ENCODE data around the gene ECM1.

ECM1 gene

DNA sequence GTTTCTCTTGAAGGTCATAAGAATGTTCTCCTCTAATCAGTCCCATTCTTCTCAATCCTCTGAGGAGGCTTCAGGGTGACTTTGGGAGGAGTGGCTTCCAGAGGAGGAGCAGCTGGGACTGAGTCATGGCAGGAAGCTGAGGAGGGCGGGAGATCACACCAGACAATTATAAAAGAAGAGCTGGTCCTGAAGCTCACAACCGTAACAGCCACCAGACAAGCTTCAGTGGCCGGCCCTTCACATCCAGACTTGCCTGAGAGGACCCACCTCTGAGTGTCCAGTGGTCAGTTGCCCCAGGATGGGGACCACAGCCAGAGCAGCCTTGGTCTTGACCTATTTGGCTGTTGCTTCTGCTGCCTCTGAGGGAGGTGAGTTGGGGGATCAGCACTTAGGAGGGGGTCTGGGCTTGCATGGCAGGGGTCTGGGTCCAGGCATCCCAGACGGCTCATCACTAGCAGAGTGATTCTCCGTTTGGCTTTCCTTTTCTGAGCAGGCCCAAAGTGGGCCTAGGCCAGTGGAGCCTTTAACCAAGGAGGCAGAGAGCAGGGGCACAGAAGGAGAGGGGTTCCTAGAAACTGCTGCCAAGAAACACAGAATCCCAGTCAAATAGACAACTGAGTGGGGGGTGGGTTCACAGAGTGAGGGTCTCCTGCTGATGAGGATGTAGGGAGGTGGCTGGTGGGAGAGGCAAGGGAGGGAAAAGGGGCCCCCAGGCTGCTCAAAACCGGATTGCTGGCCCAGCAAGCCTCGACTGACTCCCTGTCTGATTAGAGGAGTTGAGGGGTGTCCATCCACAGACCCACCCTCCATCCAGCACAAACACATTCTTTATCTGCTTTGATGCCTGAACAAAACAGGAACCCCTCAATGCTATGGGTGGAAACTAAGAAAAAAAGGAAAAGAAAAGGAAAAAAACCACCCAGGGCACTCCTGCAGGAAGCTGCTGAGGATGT is at the start of gene ECM1:
TSS of gene ECM1 (plus strand) at position 198 of the 953 bp plus-strand sequence. CDS start at position 299, 101 bp downstream.
- DNase-seq, result no peak

DNA sequence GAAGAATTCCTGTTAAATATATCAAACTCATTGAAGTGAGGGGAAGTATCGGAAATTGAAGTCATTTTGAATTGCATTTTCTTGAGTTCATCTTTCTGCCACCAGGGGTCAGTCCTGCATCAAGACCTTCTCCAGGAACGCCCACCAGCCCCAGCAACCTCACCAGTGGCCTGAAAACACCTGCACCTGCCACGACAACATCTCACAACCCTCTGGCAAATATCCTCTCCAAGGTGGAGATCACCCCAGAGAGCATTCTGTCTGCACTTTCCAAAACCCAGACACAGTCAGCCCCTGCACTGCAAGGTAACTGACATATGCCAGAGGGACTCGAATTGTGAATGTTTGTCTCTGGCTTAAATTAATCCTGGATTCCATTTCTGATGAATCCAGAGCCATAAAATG is 43.5 kb upstream of the ECM1 start:
- DNase-seq, result peak; percentile 66

DNA sequence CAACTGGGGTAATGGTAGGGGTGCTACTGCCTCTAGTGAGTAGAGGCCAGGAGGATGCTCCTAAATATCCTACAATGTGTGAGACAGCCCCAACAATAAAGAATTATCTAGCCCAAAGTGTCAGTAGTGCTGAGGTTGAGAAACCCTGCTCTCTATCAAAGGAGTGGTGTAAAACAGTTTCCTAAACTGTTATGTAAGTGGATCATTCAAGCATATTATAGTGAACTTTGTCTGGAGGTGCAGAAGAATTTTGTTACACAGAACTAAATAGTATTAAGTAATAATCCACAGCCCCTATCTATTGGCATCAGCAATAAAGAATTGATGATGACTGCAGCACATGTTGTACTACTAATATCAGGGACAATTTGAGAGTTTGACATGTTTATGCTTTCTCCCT is 40.9 kb upstream of the ECM1 start:
- no peak for DNase-seq

DNA sequence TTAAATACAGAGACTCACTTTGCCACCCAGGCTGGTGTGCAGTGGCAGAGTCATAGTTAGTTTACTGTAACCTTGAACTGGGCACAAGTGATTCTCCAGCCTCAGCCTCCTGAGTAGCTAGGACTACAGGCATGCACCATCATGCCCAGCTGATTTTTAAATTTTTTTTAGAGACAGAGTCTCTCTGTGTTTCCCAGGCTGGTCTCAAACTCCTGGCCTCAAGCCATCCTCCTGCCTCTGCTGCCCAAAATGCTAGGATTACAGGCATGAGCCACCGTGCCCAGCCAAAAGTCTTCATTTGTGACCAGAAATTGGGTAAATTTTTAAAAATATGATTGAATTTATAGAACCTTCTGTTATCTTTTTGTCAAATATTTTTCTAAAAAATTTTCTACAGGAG is 38.6 kb upstream of the ECM1 start:
- no peak for DNase-seq

DNA sequence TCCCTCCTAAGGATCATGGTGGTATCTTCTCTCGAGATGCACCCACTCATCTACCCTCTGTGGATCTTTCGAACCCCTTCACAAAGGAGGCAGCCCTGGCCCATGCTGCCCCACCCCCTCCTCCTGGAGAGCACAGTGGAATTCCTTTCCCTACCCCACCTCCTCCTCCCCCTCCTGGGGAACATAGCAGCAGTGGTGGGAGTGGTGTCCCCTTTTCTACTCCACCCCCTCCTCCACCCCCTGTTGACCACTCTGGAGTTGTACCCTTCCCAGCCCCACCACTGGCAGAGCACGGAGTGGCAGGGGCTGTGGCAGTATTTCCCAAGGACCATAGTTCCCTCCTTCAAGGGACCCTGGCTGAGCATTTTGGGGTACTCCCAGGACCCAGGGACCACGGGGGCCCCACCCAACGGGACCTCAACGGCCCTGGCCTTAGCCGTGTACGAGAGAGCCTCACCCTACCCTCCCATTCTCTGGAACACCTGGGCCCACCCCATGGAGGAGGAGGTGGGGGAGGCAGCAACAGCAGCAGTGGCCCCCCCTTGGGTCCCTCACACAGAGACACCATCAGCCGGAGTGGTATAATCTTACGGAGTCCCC is 35.2 kb upstream of the ECM1 start:
- DNase-seq, result no peak

DNA sequence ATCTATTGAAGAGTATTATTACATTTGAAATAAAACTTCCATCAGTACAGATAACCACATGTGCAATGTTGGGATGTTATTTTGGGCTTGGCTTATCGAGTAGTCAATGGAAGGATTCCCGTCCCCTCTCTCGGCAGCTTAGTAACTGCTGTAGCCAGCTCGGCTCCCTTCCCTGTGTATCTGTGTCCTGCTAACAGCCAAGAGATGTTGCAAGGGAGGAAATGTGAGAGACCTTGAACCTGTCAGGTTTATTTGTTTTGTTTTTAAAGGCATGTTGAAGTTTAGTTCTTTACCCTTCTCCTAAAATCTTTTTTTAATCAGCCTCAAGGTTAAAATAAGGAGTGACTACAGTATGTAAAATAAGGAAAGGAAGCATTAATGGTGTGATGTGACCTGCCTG is 34.2 kb upstream of the ECM1 start:
- no peak for DNase-seq

DNA sequence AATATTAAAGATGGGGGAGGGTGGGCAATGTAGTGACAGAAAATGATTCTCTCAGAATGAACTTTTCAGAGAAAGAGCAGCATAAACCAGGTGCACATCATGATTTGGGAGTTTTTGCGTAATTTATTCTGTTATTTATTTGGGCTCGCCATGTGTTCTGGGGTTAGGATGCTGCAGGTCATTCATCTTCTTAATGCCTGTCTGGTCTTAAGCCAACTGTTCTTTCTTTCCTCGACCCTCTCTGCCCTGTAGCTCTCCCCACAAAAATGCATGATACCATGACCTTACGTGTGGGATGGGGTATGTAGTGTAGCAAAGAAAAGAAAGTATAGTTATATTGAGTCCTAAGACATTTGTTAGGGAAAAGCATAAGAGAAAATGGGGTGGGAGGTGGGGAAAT is 33.0 kb upstream of the ECM1 start:
- no peak for DNase-seq

DNA sequence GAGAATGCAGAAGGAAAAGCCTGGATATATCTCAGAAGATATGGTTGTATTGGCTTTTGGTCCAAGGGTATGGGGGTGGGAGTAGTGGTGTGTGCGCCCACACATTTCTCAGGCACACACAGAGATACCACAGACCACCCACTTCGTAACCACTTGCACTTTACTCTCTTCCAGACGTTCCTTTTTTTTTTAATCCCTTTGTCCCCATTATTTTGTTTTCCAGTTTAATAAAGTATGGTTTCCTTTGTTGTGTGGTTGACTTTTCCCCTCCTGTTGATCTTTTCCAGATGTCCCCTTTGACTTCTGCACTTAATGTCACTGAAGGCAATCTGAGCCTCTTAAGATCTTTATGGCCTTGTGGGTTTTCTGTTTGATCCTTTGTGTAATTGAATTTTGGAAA is 31.2 kb upstream of the ECM1 start:
- DNase-seq, result no peak

DNA sequence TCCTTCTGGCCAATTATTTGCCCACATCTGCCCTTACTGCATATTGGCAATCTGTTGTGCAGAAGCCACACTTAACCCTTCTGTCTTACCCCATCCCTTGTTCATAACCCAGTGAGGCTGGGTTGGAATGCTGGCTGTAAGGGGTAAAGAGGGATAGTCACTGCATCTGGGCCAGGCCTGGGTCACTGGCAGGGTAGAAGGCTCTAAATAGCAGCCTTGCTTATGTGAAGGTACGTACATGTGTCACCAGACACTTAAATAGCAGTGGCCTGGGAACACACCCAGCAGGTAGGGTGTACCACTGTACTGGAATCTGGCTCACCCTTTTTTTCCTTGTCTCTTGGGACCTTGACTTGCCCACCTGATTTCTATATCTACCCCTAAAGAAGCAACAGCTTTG is 30.6 kb upstream of the ECM1 start:
- no peak for DNase-seq

DNA sequence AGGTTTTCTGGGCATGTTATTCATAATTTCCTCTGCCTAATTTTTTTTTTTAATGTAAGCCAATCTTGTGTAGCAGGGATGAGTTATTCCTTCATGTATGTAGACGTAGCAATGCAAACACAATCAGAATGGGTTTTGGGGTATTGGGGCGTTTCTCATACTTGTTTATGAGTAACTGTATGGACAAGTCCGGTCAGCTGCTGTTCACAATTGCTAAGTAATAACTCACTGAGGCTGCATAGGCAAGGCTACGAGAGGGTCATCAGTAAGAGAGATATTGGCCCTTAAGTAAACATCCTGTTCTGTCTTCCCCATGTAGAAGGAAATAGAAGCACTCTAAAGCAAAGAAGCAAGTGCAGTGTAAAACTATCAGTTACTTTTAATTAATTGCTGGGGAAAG is 30.2 kb upstream of the ECM1 start:
- DNase-seq, result no peak

DNA sequence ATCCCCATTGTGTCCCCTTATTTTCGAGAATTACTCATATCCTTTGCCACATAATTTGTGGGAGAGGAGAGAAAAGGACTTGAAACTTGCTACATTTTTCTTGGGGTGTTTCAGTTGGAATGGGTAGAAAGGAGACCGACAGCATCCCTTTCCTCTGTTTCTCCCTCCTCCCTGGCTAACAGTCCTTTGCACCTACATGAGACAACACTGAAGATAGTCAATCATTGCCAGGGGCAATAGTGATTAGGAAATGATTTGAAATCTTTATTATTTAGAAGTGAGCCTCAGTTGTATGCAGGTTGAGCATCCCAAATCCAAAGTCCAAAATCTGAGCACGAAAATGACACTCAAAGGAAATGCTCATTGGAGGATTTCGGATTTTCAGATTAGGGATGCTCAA is 28.5 kb upstream of the ECM1 start:
- no peak for DNase-seq

DNA sequence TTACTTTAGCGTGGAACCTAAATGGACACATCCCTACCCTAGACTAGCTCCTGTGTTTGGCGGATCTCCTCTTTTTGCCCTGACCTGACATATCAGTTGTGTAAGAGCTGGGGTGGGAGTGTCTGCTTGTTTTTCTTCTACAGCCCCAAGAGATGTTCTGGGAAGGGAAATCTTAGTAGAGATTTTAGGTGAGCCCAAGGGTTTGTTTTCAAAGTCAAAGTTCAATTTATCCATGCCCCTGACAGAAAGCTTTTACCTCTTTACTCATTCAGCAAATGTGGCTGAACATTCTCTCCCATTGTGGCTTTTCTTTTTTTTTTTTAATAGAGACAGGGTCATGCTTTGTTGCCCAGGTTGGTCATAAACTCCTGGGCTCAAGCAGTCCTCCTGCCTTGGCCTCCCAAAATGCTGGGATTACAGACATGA is 28.0 kb upstream of the ECM1 start:
- no peak for DNase-seq

DNA sequence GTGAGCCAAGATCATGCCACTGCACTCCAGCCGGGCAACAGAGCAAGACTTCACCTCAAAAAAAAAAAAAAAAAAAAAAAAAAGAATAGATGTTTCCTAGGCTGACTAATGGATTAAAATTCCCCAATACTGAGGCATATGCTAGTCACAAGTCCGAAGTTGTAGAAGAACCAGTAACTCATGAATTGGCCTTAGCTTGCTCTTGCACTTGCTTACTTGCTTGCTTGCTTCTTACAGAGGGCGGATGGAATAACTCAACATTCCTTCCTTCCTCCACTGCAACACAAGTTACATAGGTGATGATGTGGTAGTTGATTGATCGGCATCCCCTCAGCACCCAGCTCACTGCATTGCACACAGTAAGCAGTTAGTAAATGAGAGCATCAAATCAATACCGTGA is 23.5 kb upstream of the ECM1 start:
- no peak for DNase-seq

DNA sequence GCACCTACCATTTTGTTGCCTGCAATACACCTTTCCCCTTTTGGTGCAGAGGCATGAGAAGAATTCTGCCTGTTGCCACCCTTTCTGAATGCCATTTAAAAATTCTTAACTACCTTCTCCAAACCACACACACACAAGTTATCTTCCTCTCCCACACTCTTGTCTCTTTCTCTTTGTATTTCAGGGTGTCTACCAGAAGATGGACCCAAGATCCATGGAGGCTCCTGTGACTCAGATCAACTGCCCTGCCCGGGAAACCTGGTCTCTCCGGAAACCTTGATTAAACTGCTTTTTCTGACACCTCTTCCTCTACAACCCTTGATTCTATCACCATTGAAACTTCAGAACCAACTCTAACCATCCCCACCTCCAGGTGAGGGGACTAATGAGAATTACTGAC is 23.0 kb upstream of the ECM1 start:
- no peak for DNase-seq

DNA sequence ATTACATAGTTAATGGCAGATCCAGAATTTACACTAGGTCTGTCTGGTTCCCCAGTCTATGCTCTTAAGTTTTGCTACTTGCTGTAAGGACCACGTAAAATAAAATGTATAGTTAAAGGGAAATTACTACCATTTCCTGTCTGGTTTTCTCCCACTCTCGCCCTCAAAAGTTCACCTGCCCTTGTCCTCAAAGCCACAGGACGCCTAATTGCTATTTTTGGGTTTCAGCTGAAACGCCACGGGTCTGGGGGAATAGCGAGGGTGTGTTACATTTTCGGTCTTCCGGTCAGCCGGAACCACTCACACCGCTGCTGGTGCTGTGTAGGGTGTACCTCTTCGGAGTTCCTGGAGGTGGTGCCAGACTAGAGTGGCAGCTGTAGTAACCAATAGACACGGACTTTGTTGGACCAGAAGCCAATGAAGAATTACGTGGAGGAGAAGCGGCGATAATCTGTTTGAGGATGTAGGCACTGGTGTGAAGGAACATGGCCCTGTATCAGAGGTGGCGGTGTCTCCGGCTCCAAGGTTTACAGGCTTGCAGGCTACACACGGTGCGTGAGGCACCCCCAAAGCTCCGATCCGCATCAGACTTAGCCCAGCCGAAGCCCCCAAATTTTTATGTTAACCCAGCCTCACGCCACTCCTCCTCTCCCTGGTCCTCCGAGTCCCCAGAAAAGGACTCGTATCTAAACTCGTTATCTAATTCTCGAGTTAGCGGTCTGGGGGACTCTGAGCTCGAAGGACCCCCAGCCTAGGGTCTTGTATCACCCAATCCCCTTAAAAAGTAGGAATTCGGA is 20.7 kb upstream of the ECM1 start, which contains the start of gene TARS2:
TSS of gene TARS2 (plus strand) at position 454 of the 797 bp plus-strand sequence. CDS start at position 486, 32 bp downstream.
- peak; percentile 96 for DNase-seq

DNA sequence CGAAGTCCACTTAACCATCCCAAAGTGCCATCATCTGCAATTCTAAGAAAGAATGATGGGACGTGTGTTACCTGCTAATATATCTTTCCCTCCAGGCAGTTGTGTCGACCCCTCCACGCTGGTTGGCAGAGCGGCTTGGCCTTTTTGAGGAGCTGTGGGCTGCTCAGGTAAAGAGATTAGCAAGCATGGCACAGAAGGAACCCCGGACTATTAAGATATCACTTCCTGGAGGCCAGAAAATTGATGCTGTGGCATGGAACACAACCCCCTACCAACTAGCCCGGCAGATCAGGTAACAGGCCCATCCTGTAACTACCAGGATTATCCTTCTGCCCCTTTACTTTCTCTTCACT is 20.2 kb upstream of the ECM1 start:
- DNase-seq, result no peak

DNA sequence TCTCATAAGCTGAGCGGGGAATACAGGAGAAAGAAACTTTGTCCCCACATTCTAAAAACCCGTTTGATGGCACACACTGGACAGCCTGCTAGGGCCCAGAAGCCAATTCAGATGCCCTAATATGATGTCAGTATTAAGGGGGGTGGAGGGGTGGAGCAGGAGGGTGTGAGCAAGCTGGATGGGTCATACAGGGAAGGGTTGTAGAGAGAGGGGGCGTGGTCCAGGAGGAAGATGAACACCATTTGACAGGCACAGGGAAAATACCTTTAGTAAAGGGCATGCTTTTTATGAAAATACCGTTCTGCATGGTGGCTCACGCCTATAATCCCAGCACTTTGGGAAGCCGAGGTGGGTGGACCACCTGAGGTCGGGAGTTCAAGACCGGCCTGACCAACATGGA is 14.7 kb upstream of the ECM1 start:
- DNase-seq, result no peak

DNA sequence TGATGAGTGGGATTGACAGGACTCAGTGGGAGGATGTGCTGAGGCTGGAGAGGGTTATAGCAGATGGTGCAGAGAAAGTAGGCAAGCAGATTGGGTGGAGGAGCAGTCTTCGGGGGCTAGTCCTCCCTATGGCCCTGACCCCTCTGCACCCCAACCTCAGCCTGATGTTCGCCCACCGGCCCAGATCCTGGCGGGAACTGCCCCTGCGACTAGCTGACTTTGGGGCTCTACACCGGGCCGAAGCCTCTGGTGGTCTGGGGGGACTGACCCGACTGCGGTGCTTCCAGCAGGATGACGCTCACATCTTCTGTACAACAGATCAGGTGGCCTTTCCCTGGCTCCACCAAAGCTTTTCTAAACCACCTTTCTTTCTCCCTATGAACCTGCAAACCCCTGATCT is 9.6 kb upstream of the ECM1 start:
- DNase-seq, result no peak

DNA sequence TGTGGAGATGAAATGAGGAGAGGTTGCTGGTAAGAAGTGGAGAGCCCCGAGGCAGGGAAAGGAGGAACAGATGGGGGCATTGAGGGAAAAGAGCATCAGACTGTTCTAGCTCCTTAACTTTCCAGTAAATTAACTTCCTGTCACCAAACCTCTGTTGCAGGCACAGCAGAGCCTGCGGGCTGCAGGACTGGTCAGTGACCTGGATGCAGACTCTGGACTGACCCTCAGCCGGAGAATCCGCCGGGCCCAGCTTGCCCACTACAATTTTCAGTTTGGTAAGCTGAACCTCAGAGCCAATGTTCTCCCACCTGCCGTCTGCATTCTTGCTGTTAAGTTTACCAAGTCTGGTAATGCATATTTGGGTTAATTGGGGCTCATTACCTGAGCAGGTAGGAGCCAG is 2.5 kb upstream of the ECM1 start:
- DNase-seq, result no peak

DNA sequence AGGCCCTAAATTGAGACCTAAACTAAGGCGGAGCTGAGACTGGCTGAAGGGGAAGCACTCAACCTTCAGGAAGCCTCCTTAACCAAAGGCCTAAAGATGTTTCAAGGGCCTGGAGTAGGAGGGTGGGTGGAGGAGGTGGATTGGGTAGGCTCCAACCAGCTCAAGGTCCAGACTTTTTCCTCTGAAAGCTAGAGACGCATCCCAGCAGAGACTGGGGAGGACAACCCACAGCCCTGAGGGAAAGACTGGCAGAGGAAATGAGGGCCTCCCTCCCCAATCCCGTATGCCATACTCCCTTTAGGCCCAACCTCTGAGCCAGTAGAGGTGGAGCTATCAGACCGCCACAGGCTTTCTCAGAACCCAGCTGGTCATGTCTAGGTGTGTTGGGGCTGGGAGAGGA is 1.1 kb downstream of the ECM1 start:
- no peak for DNase-seq

DNA sequence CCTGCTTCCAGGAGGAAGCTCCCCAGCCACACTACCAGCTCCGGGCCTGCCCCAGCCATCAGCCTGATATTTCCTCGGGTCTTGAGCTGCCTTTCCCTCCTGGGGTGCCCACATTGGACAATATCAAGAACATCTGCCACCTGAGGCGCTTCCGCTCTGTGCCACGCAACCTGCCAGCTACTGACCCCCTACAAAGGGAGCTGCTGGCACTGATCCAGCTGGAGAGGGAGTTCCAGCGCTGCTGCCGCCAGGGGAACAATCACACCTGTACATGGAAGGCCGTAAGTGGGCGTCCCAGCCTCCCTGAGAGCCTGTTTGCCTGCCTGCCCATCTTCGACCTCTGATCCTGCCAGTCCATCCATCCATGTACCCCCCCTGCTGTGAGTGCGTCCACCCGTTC is 3.6 kb downstream of the ECM1 start:
- no peak for DNase-seq

DNA sequence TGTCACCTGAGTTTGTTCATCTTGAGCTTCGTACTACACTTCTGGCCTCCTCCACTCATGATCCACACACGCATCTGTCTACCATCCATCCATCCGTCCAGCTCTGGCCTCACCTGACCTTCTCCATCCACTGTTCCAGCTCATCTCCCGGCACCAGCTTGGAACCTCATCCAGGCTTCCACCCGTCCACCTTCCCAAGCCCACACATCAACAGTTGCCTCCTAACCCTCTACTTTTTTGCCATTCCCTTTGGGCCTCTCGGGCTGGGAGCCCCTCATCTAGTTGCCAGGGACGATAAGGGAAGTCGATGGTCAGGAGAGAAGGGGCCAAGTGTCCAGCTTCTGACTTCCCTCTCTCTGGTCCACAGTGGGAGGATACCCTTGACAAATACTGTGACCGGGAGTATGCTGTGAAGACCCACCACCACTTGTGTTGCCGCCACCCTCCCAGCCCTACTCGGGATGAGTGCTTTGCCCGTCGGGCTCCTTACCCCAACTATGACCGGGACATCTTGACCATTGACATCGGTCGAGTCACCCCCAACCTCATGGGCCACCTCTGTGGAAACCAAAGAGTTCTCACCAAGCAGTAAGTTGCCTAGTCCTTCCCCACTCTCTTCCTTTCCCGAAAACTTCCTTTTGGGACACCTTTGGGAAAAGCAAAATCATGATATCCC is 4.2 kb downstream of the ECM1 start:
- no peak for DNase-seq

DNA sequence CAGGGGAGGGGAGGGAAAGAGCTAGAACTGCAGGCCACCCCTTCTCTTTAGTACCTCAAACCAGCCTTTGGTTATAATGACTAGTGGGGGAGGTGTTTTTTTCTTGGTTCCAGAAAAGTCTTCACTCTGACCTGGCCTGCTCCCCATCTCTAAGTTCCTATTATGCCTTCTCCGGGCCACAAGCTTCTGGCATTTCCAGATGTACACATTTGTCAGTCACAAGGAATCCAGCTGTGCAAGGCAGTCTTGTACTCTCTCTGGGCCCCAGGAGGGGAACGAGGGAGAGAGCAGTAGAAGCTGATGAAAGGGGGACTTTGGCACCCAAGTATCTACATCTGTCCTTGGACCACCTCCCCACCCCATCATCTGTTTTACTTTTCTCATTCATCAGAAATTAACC is 4.9 kb downstream of the ECM1 start:
- no peak for DNase-seq

All from activated gamma-delta T cell treated with Interleukin-2 at 50 U/mL for 16 hours (primary cell).